H1 (cell line): ENCODE measurements around the gene CSKMT. TPM values are rescaled to one million over a fixed set of nuclear protein-coding genes. Genes with fewer than 3 reads are reported as not detected.

ENCODE experiments used
- FOSL1 ChIP-seq: IDR thresholded peaks from 2 replicates; pipeline ENCODE4 v1.6.1; 2011; ENCODE audit warnings: mild to moderate bottlenecking, low read depth, low read length, moderate library complexity; ENCODE audit not compliant: insufficient read depth
- POLR2AphosphoS5 ChIP-seq: IDR thresholded peaks from 2 replicates; pipeline ENCODE4 v1.6.1; 2011; ENCODE audit warnings: low read depth, low read length
- TAF7 ChIP-seq: optimal IDR thresholded peaks from 2 replicates; pipeline ENCODE3; 2011; ENCODE audit warnings: low read depth, mild to moderate bottlenecking, inconsistent platforms, low read length, moderate library complexity, borderline replicate concordance
- polyA plus RNA-seq, 7 experiments: library from polyadenylated mRNA; depleted of rRNA in 3 of 7; stranded (reverse) in 5 of 7; unstranded in 2 of 7; fragments of >200 nt in 5 of 7; fragments of 200-250 nt in 2 of 7; gene quantifications; 1 replicate in 5 of 7; 2 replicates in 1 of 7; 4 replicates in 1 of 7; pipeline versions ENCODE4 v1.2.1 to v1.2.3, GENCODE V29; 2011 to 2013; ENCODE audit warnings: missing spikeins in 2 of 7, mixed read lengths in 2 of 7
- total RNA-seq: library from RNA; stranded (reverse); fragmentation: NEBNext Ultra II Directional; extraction: Animal tissue kit (Norgen Biotek cat#: 25700); gene quantifications from 2 replicates; pipeline ENCODE4 v1.2.1, GENCODE V29; 2021

CSKMT gene
- total and polyA plus RNA-seq, 2 of the 8 experiments (the other 6 are each of a cell fraction or from before 2014, with no cell fraction given): 12.0 to 66.1 TPM

GRCh38 chr11:62648967-62649364, 16.1 kb upstream of the CSKMT start (continued):
- TF ChIP-seq FOSL1 (no peak), TAF7 (no peak), POLR2AphosphoS5 (no peak)
